RWPE1 (cell line): ENCODE results near the gene SNCAIP.
A peak's percentile ranks its signal among the peaks of the same experiment; 100 is the strongest.

ENCODE experiments used
- CTCF ChIA-PET: fragments of 350-600 bp; sonication (Branson Sonifier 250); formaldehyde crosslinking; extraction: SDS; loops from one replicate; lab custom pipeline; 2021; lab: Yijun Ruan, JAX
- POLR2A ChIA-PET: fragments of 400-600 bp; formaldehyde crosslinking; extraction: SDS; loops from one replicate; lab custom pipeline; 2020; ENCODE audit warnings: antibody characterized with exemption; ENCODE audit not compliant: low non-redundant PET; lab: Yijun Ruan, JAX
- DNase-seq: peaks from one replicate; pipeline ENCODE4 v3.0.0; 2012; ENCODE audit warnings: low spot score
- H3K27ac ChIP-seq: fragments of 450-650 bp; 2 replicates; pipeline ENCODE4 v1.5.1; 2017
- TF ChIP-seq, protein P1 (sequence below): fragments of 450-650 bp; conservative IDR thresholded peaks from 2 replicates; pipeline ENCODE4 v1.5.1; 2017; ENCODE audit warnings: low read depth, mild to moderate bottlenecking

SNCAIP gene

GRCh38 chr5:122394284-122394930 is 82.4 kb downstream of the SNCAIP start:
- POLR2A ChIA-PET = no interaction called here
- no peak for DNase-seq
- no peak overlapping the region for H3K27ac ChIP-seq
- CTCF ChIA-PET = no interaction called here
- TF ChIP-seq, protein P1, sequence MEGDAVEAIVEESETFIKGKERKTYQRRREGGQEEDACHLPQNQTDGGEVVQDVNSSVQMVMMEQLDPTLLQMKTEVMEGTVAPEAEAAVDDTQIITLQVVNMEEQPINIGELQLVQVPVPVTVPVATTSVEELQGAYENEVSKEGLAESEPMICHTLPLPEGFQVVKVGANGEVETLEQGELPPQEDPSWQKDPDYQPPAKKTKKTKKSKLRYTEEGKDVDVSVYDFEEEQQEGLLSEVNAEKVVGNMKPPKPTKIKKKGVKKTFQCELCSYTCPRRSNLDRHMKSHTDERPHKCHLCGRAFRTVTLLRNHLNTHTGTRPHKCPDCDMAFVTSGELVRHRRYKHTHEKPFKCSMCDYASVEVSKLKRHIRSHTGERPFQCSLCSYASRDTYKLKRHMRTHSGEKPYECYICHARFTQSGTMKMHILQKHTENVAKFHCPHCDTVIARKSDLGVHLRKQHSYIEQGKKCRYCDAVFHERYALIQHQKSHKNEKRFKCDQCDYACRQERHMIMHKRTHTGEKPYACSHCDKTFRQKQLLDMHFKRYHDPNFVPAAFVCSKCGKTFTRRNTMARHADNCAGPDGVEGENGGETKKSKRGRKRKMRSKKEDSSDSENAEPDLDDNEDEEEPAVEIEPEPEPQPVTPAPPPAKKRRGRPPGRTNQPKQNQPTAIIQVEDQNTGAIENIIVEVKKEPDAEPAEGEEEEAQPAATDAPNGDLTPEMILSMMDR = no peak

DNA sequence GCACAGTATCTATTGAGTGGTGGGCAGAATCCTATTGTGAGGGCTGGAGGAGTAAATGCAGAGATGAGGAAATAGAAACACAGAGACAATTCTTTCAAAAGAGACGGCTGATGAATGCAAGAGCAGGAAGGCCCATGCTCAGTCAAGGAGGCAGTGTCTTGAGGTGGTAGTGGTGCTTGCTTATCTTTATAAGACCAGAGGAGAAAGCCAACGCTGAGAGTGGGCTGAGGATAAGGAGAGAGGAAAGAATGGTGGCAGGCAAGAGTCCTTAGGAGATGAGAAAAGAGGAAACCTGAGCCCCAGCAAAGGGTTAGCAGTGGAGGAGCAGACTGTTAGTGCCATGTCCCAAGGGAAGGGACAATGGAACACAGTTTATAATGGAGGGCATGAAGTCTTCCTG is 86.0 kb downstream of the SNCAIP start:
- POLR2A ChIA-PET = no interaction called here
- TF ChIP-seq, protein P1 = no peak
- H3K27ac ChIP-seq = no peak overlapping the region
- DNase-seq = no peak
- CTCF ChIA-PET = no interaction called here

GRCh38 chr5:122400341-122400740 is 88.3 kb downstream of the SNCAIP start:
- ChIA-PET POLR2A (no interaction called here), CTCF (interaction anchor here (0.6 kb wide), 1 partner anchor 699 kb away, joined by 3 read pairs; no protein-coding TSS in a partner anchor)
- TF ChIP-seq, protein P1 = no peak
- DNase-seq = no peak
- no peak overlapping the region for H3K27ac ChIP-seq

DNA sequence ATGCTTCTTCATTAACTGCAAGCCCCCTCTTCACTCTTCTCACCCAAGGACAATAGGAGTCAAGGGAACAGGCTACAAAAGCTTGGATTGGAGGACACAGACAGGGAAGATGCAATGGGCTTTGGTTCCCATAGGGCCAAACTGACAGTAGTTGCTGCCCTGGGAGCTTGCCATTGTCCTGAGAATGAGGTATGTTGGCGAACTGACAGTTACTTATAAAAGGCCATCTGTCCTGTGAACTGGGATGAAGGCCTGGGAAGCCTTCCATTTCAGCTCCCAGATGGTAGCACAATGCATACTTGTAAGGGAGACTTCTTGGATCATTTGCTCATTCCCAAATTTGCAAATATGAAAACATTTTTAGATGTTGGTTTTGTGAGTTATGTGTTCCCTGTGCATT is 88.9 kb downstream of the SNCAIP start:
- TF ChIP-seq, protein P1 = no peak
- no peak for DNase-seq
- H3K27ac ChIP-seq = no peak overlapping the region
- CTCF ChIA-PET = interaction anchor here (0.5 to 0.7 kb wide), 3 partner anchors 15 to 698 kb away, joined by 3 read pairs; no protein-coding TSS in a partner anchor
- POLR2A ChIA-PET = no interaction called here

- ChIA-PET CTCF (interaction anchor here (0.7 kb wide), 1 partner anchor 208 kb away, joined by 3 read pairs; no protein-coding TSS in a partner anchor), POLR2A (no interaction called here)
- DNase-seq = peak; percentile 13
- TF ChIP-seq, protein P1 = no peak
- H3K27ac ChIP-seq = no peak overlapping the region
Observed at GRCh38 chr5:122401976-122402725, 90.1 kb downstream of the SNCAIP start.

GRCh38 chr5:122402955-122403685 is 91.1 kb downstream of the SNCAIP start:
- ChIA-PET CTCF (interaction anchor here (0.6 kb wide), 1 partner anchor 23 kb away, joined by 3 read pairs; no protein-coding TSS in a partner anchor), POLR2A (no interaction called here)
- no peak for DNase-seq
- TF ChIP-seq, protein P1 = no peak
- H3K27ac ChIP-seq = no peak overlapping the region
